Kidney (tissue), 14 donors: ENCODE results near the gene MYO15A. TPM values are rescaled to one million over a fixed set of nuclear protein-coding genes. Genes with fewer than 3 reads are reported as not detected.

Source experiments
- DNase-seq, 5 donors: peaks; one replicate each; pipeline ENCODE4 v3.0.0-alpha.2; 2013 to 2020
- FAIRE-seq: peaks from 2 replicates; lab custom pipeline; 2012; peaks lifted over from hg19 to GRCh38; lab: Jason Lieb, UNC
- H3K27ac ChIP-seq, 2 donors: one replicate each; pipeline ENCODE4 v1.7.0; 2013; ENCODE audit warnings: low read depth in 2 of 2, low read length in 2 of 2, inconsistent platforms in 1 of 2
- H3K27me3 ChIP-seq: one replicate; pipeline ENCODE4 v1.7.1; 2013; ENCODE audit warnings: low read length, inconsistent platforms; ENCODE audit not compliant: control insufficient read depth, insufficient read depth
- H3K36me3 ChIP-seq, 3 donors: one replicate each; pipeline versions ENCODE4 v1.7.0 to v1.7.1; 2013; ENCODE audit warnings: low read length in 3 of 3, control low read depth in 1 of 3, inconsistent platforms in 1 of 3; ENCODE audit not compliant: insufficient read depth in 3 of 3, control insufficient read depth in 2 of 3
- H3K4me1 ChIP-seq, 3 donors: one replicate each; pipeline versions ENCODE4 v1.7.0 to v1.7.1; 2013; ENCODE audit warnings: low read length in 3 of 3, inconsistent platforms in 1 of 3, low read depth in 1 of 3; ENCODE audit not compliant: control insufficient read depth in 2 of 3, insufficient read depth in 2 of 3
- H3K4me3 ChIP-seq, 3 donors: one replicate each; pipeline versions ENCODE4 v1.7.0 to v1.8.1; 2013; ENCODE audit warnings: low read length in 3 of 3, control low read depth in 1 of 3, inconsistent platforms in 1 of 3
- H3K9ac ChIP-seq, 3 donors: one replicate each; pipeline versions ENCODE4 v1.7.0 to v1.7.1; 2013; ENCODE audit warnings: low read length in 3 of 3, control low read depth in 1 of 3, inconsistent platforms in 1 of 3
- H3K9me3 ChIP-seq, 3 donors: one replicate each; pipeline versions ENCODE4 v1.7.0 to v1.7.1; 2013; ENCODE audit warnings: low read length in 3 of 3, control low read depth in 1 of 3, inconsistent platforms in 1 of 3; ENCODE audit not compliant: control insufficient read depth in 2 of 3, insufficient read depth in 1 of 3
- intact Hi-C: fragments of 100-400 bp; cut with DNase I; formaldehyde crosslinking; loops from one replicate; pipeline ENCODE4 v1.11.1; 2022
- polyA plus RNA-seq: library from polyadenylated mRNA; stranded (reverse); fragments of 350-450 nt; fragmentation: Illumina TruSeq; extraction: RNeasy Lipid Tissue Mini Kit (QIAGEN cat#74804); gene quantifications from one replicate; pipeline ENCODE4 v1.2.3, GENCODE V29; 2014; ENCODE audit warnings: low read depth, low replicate concordance; ENCODE audit not compliant: insufficient read depth
- total RNA-seq: library from RNA; stranded (reverse); fragmentation: NEBNext Ultra II Directional; extraction: Animal tissue kit (Norgen Biotek cat#: 25700); gene quantifications from one replicate; pipeline ENCODE4 v1.2.1, GENCODE V29; 2021
- TF ChIP-seq, protein P1 (sequence below): IDR thresholded peaks from 3 replicates; pipeline ENCODE4 v1.5.1; 2012; ENCODE audit warnings: mild to moderate bottlenecking, moderate library complexity, borderline replicate concordance; ENCODE audit not compliant: insufficient read depth; ENCODE audit errors: extremely low read depth
- donor health status: control.
- donor health status: control.
- donor health status: control.
- donor health status: control.
- donor health status: control.
- donor health status: DM: yes; HTN: yes; CAD: no.
- donor health status: Normal renal cell carcinoma (clear cell type).

MYO15A gene
- total and polyA plus RNA-seq, 2 donors from 2014 or later = 0.80 to 1.3 TPM

DNA sequence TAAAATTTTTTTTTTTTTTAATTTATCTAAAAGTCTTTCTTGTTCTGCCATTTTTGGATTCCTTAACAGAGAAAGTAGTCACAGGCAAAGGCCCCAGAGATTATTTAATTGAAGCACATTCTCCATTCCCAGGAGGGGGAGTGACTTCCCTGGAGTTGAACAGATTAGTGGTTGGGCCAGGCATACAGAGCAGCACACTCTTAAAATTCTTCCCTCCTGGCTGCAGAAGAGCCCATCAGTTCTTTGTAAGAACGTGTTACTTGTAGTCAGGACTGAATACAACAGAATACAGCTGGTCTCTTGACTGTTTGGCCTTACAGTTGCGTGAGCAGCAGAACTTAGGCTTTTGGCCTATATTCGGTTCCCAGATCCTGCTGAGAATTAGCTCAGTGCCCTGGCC, 76.8 kb downstream of the MYO15A start:
- peak overlapping the region; percentile 74 to 84 (median 75) for H3K4me3 ChIP-seq
- peak in 2 of 5 donors; percentile 49 to 68 for DNase-seq

DNA sequence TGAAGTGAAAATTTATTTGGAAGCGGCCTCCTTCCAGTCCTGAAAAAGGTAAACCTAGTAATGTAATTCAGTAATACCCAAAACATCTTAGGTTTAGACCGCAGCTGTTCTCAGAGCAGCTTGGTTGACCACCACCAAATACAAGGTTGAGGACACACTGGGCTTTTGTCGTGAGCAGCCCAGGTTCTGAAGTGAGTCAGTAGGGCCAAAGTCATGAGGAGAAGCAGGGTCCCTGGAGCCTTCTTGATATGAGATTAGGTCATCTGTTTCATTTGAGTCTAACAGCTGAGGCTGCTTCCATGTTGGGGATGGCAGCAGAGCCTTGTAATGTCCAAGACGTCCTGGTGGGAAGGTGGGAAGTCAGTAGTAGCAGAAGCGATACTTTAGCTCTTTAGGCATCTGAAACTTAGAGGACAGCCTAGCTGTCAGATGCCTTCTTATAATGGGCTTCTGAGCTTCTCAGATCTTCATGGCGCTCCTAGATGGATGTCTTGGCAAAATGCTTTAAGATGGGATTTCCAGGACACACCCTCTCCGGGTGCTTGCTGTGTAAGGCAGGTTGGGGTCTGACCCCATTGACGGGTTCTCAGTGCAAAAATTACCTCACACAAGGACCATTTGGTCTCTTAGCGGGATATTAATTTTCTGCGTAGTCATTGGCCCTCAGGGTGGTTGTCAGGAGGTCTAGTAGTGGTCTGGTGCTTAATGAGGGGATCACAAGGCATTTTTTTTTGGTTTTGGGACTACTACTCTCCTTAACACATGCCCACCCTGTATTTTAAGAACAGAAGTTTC, 77.5 kb downstream of the MYO15A start:
- no peak for FAIRE-seq
- DNase-seq = no peak
- peak overlapping the region; percentile 45 to 92 (median 72) for H3K9ac ChIP-seq

More for the DNA sequence above, 76.8 kb downstream of the MYO15A start:
- intact Hi-C loops = no loop called here
- Histone ChIP-seq H3K9me3 (no peaks in the 10 kb centered on the region), H3K36me3 (peaks cover 0 to 3% (median 0%) of the 10 kb centered on the region in 3 donors), H3K27ac (peak overlapping the region; percentile 1 to 26), H3K4me1 (peaks cover 0 to 42% (median 32%) of the 10 kb centered on the region in 3 donors), H3K9ac (peak overlapping the region; percentile 45 to 92 (median 72)), H3K27me3 (no peaks in the 10 kb centered on the region)
- TF ChIP-seq, protein P1, sequence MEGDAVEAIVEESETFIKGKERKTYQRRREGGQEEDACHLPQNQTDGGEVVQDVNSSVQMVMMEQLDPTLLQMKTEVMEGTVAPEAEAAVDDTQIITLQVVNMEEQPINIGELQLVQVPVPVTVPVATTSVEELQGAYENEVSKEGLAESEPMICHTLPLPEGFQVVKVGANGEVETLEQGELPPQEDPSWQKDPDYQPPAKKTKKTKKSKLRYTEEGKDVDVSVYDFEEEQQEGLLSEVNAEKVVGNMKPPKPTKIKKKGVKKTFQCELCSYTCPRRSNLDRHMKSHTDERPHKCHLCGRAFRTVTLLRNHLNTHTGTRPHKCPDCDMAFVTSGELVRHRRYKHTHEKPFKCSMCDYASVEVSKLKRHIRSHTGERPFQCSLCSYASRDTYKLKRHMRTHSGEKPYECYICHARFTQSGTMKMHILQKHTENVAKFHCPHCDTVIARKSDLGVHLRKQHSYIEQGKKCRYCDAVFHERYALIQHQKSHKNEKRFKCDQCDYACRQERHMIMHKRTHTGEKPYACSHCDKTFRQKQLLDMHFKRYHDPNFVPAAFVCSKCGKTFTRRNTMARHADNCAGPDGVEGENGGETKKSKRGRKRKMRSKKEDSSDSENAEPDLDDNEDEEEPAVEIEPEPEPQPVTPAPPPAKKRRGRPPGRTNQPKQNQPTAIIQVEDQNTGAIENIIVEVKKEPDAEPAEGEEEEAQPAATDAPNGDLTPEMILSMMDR = no peak
- FAIRE-seq = no peak

GRCh38 chr17:18186627-18186982, 78.0 kb downstream of the MYO15A start:
- no peak for DNase-seq
- Histone ChIP-seq H3K27ac (peak overlapping the region in 1 of 2 donors; percentile 65), H3K27me3 (no peaks in the 10 kb centered on the region), H3K4me1 (peaks cover 3 to 54% (median 44%) of the 10 kb centered on the region in 3 donors), H3K4me3 (peak overlapping the region; percentile 35 to 84 (median 75)), H3K36me3 (peaks cover 0 to 3% (median 0%) of the 10 kb centered on the region in 3 donors), H3K9me3 (no peaks in the 10 kb centered on the region), H3K9ac (peak overlapping the region in 2 of 3 donors; percentile 72)
- TF ChIP-seq, protein P1 = no peak
- intact Hi-C loops = no loop called here
- FAIRE-seq = no peak

More for the DNA sequence above, 77.5 kb downstream of the MYO15A start:
- TF ChIP-seq, protein P1 = no peak
- Histone ChIP-seq H3K27ac (peak overlapping the region; percentile 1 to 65), H3K4me1 (peaks cover 3 to 48% (median 38%) of the 10 kb centered on the region in 3 donors), H3K4me3 (peak overlapping the region; percentile 35 to 84 (median 75)), H3K9me3 (no peaks in the 10 kb centered on the region), H3K36me3 (peaks cover 0 to 3% (median 0%) of the 10 kb centered on the region in 3 donors), H3K27me3 (no peaks in the 10 kb centered on the region)
- intact Hi-C loops = no loop called here
